SK-N-SH (cell line): ENCODE results near the gene ARL14EP. TPM values are rescaled to one million over a fixed set of nuclear protein-coding genes. Genes with fewer than 3 reads are reported as not detected.

Source experiments
- CTCF ChIA-PET: fragments of 300-600, 350-600 bp; formaldehyde crosslinking; extraction: SDS; loops from one replicate; lab custom pipeline; 2021; lab: Yijun Ruan, JAX
- POLR2A ChIA-PET: fragments of 350-600 bp; sonication (Branson Sonifier 250); formaldehyde crosslinking; extraction: SDS; loops from one replicate; lab custom pipeline; 2020; ENCODE audit warnings: antibody characterized with exemption, inconsistent platforms; lab: Yijun Ruan, JAX
- DNase-seq: peaks from one replicate; pipeline ENCODE4 v3.0.0; 2012
- H2AFZ ChIP-seq: fragments of 200-600 bp; sonication (generic); 2 replicates; pipeline ENCODE4 v1.8.1; 2016; ENCODE audit warnings: antibody characterized with exemption, mild to moderate bottlenecking, low read depth
- H3F3A ChIP-seq: fragments of 200-600 bp; sonication (generic); replicated peaks from 2 replicates; pipeline ENCODE3; 2016; ENCODE audit warnings: antibody characterized with exemption, mild to moderate bottlenecking; ENCODE audit not compliant: insufficient read depth
- H3K27ac ChIP-seq, 2 experiments: fragments of 200-500 bp in 1 of 2; fragments of 200-600 bp in 1 of 2; sonication (Bioruptor generic) in 1 of 2; sonication (generic), shearing (Covaris generic) in 1 of 2; 2 replicates each; pipeline versions ENCODE4 v1.5.1 to v1.6.1; 2014 to 2016; ENCODE audit warnings: low read depth in 2 of 2, inconsistent platforms in 1 of 2, low read length in 1 of 2, mild to moderate bottlenecking in 1 of 2, mixed read lengths in 1 of 2
- H3K27me3 ChIP-seq: fragments of 200-600 bp; sonication (generic), shearing (Covaris generic); 2 replicates; pipeline ENCODE4 v1.6.1; 2016; ENCODE audit warnings: mixed run types; ENCODE audit not compliant: insufficient read depth
- H3K36me3 ChIP-seq, 2 experiments: fragments of 200-500 bp in 1 of 2; fragments of 200-600 bp in 1 of 2; sonication (Bioruptor generic) in 1 of 2; sonication (generic) in 1 of 2; replicated peaks in 1 of 2; 2 replicates each; pipeline versions ENCODE3 to v1.5.1; 2014 to 2016; ENCODE audit warnings: low read length in 1 of 2, mild to moderate bottlenecking in 1 of 2; ENCODE audit not compliant: insufficient read depth in 2 of 2, control insufficient read depth in 1 of 2
- H3K4me1 ChIP-seq, 2 experiments: fragments of 200-500 bp in 1 of 2; fragments of 200-600 bp in 1 of 2; sonication (Bioruptor generic) in 1 of 2; sonication (generic), shearing (Covaris generic) in 1 of 2; 2 replicates each; pipeline versions ENCODE4 v1.5.1 to v1.6.1; 2014 to 2016; ENCODE audit warnings: low read depth in 1 of 2, low read length in 1 of 2, mixed run types in 1 of 2; ENCODE audit not compliant: insufficient read depth in 2 of 2, control insufficient read depth in 1 of 2
- H3K4me2 ChIP-seq: fragments of 200-600 bp; sonication (generic), shearing (Covaris generic); 2 replicates; pipeline ENCODE4 v1.6.1; 2017; ENCODE audit warnings: mixed run types
- H3K4me3 ChIP-seq, 2 experiments: fragments of 200-500 bp in 1 of 2; fragments of 200-600 bp in 1 of 2; sonication (Bioruptor generic) in 1 of 2; sonication (generic), shearing (Covaris generic) in 1 of 2; 2 replicates each; pipeline versions ENCODE4 v1.5.1 to v1.8.1; 2014 to 2016; ENCODE audit warnings: low read depth in 2 of 2, inconsistent platforms in 1 of 2, low read length in 1 of 2, mild to moderate bottlenecking in 1 of 2, mixed read lengths in 1 of 2, moderate library complexity in 1 of 2
- H3K79me2 ChIP-seq: fragments of 200-600 bp; sonication (generic); 2 replicates; pipeline ENCODE4 v1.8.1; 2017; ENCODE audit warnings: mild to moderate bottlenecking; ENCODE audit not compliant: insufficient read depth
- H3K9ac ChIP-seq: fragments of 200-600 bp; sonication (generic); 2 replicates; pipeline ENCODE4 v1.6.1; 2017; ENCODE audit warnings: mixed run types
- H3K9me2 ChIP-seq: fragments of 200-600 bp; sonication (generic); 2 replicates; pipeline ENCODE4 v1.6.1; 2017; ENCODE audit warnings: mixed run types
- H3K9me3 ChIP-seq: fragments of 200-600 bp; sonication (generic); 2 replicates; pipeline ENCODE4 v1.6.1; 2017; ENCODE audit warnings: mixed run types, mild to moderate bottlenecking, moderate library complexity
- H4K20me1 ChIP-seq: fragments of 200-600 bp; sonication (generic); 2 replicates; pipeline ENCODE4 v1.6.1; 2017; ENCODE audit warnings: mild to moderate bottlenecking, mixed run types; ENCODE audit not compliant: insufficient read depth
- FOSL2 ChIP-seq: IDR thresholded peaks from 2 replicates; pipeline ENCODE4 v1.4.0; 2012; ENCODE audit warnings: low read depth, mild to moderate bottlenecking, moderate library complexity, borderline replicate concordance
- FOXJ3 ChIP-seq: sonication (generic); formaldehyde crosslinking; IDR thresholded peaks from 2 replicates; pipeline ENCODE4 v1.5.1; 2020; ENCODE audit warnings: mild to moderate bottlenecking, missing genetic modification reagents
- JUND ChIP-seq: IDR thresholded peaks from 2 replicates; pipeline ENCODE4 v1.4.0; 2012
- NFIC ChIP-seq: IDR thresholded peaks from 2 replicates; pipeline ENCODE4 v1.4.0; 2012; ENCODE audit warnings: borderline replicate concordance
- REST ChIP-seq: IDR thresholded peaks from 2 replicates; pipeline ENCODE4 v1.6.1; 2012; ENCODE audit warnings: mild to moderate bottlenecking, low read depth, low read length, moderate library complexity
- RFX5 ChIP-seq: IDR thresholded peaks from 2 replicates; pipeline ENCODE4 v1.6.1; 2012; ENCODE audit warnings: mild to moderate bottlenecking, improper control_type of control experiment, low read length
- SIN3A ChIP-seq: IDR thresholded peaks from 2 replicates; pipeline ENCODE4 v1.6.1; 2012; ENCODE audit warnings: low read depth, mild to moderate bottlenecking, low read length, moderate library complexity, borderline replicate concordance
- USF1 ChIP-seq: IDR thresholded peaks from 2 replicates; pipeline ENCODE4 v1.4.0; 2012; ENCODE audit warnings: low read depth, borderline replicate concordance
- YY1 ChIP-seq: IDR thresholded peaks from 2 replicates; pipeline ENCODE4 v1.4.0; 2012; ENCODE audit warnings: low read depth, mild to moderate bottlenecking
- WGBS: methylation state at CpG from one replicate; pipeline ENCODE4 v1.1.6; 2017; ENCODE audit warnings: low lambda C conversion rate; 5-methylcytosine and 5-hydroxymethylcytosine counted together
- polyA plus RNA-seq, 3 experiments: library from polyadenylated mRNA; depleted of rRNA; stranded (reverse); fragments of >200 nt; gene quantifications; 2 replicates each; pipeline ENCODE4 v1.2.3, GENCODE V29; 2012
- TF ChIP-seq, protein P1 (sequence below): IDR thresholded peaks from 2 replicates; pipeline ENCODE4 v1.4.0; 2012; ENCODE audit warnings: low read depth, borderline replicate concordance
- TF ChIP-seq, protein P2 (sequence below): fragments of 200-600 bp; sonication (generic); IDR thresholded peaks from 2 replicates; pipeline ENCODE4 v1.6.1; 2017; ENCODE audit warnings: antibody characterized with exemption, mild to moderate bottlenecking, moderate library complexity
- TF ChIP-seq, protein P3 (sequence below): IDR thresholded peaks from 2 replicates; pipeline ENCODE4; 2012

Gene ARL14EP
- polyA plus RNA-seq, 1 of the 3 experiments (the other 2 are of a cell fraction), result 7.0 TPM

DNA sequence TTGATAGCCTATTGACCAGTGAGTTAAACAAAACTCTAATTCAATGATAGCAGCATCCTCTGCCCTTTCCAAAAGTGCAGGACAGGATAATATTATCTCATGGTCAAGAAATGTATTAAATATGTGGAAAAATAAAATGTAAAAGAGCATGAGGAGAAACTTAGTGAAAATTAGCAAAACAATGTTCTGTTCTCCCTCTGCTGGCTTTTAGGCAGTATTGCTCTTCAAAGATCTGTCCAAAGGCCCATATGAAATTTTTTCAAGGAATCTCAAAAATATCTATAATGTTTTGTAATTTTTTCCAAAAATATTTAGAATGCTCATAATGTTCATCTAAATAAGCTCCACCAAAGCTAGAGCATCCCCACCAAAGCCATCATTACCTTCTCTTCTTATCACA is 8.3 kb upstream of the ARL14EP start (continued):
- no peak for TF ChIP-seq REST
- TF ChIP-seq, protein P1, sequence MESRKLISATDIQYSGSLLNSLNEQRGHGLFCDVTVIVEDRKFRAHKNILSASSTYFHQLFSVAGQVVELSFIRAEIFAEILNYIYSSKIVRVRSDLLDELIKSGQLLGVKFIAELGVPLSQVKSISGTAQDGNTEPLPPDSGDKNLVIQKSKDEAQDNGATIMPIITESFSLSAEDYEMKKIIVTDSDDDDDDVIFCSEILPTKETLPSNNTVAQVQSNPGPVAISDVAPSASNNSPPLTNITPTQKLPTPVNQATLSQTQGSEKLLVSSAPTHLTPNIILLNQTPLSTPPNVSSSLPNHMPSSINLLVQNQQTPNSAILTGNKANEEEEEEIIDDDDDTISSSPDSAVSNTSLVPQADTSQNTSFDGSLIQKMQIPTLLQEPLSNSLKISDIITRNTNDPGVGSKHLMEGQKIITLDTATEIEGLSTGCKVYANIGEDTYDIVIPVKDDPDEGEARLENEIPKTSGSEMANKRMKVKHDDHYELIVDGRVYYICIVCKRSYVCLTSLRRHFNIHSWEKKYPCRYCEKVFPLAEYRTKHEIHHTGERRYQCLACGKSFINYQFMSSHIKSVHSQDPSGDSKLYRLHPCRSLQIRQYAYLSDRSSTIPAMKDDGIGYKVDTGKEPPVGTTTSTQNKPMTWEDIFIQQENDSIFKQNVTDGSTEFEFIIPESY, result no peak
- no peak for TF ChIP-seq FOSL2
- TF ChIP-seq NFIC, result no peak
- no peak for TF ChIP-seq SIN3A
- no peak for TF ChIP-seq JUND
- TF ChIP-seq RFX5, result no peak
- TF ChIP-seq, all 33 proteins: peak for 3

DNA sequence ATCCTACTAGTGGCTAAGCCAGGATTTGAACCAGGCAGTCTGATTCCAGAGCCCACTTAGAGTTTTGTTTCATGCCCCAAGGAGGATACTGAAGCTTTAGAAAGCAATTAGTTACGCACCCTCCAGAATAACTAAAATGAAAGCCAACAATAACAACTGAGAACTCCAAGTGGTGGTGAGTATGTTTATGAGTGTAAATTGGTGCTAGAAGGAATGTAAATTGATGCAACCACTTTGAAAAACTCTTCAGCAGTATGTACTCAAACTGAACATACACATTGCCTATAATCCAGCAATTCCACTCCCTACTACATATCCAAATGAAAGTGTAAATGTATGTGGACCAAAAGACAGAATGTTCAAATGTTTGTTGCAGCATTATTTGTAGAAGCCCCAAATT is 6.7 kb upstream of the ARL14EP start:
- no peak for DNase-seq
- POLR2A ChIA-PET, result no interaction called here
- H3K36me3 ChIP-seq, result no peaks in the 10 kb centered on the region

More for the DNA sequence above, 6.7 kb upstream of the ARL14EP start:
- Histone ChIP-seq H4K20me1 (no peaks in the 10 kb centered on the region), H3K4me2 (no peak overlapping the region), H3K27ac (no peak overlapping the region), H3K9me2 (no peaks in the 10 kb centered on the region), H3K9me3 (no peaks in the 10 kb centered on the region; the same call in 1 of the 2 replicates), H3K4me1 (no peaks in the 10 kb centered on the region), H3K9ac (no peak overlapping the region), H3F3A (no peaks in the 10 kb centered on the region), H3K79me2 (no peaks in the 10 kb centered on the region), H3K4me3 (no peak overlapping the region), H3K27me3 (no peaks in the 10 kb centered on the region), H2AFZ (no peak overlapping the region)
- CTCF ChIA-PET, result interaction anchor here (2.1 kb wide), 1 partner anchor 120 kb away, joined by 6 read pairs; no protein-coding TSS in a partner anchor
- TF ChIP-seq FOXJ3, result no peak
- TF ChIP-seq, protein P2, sequence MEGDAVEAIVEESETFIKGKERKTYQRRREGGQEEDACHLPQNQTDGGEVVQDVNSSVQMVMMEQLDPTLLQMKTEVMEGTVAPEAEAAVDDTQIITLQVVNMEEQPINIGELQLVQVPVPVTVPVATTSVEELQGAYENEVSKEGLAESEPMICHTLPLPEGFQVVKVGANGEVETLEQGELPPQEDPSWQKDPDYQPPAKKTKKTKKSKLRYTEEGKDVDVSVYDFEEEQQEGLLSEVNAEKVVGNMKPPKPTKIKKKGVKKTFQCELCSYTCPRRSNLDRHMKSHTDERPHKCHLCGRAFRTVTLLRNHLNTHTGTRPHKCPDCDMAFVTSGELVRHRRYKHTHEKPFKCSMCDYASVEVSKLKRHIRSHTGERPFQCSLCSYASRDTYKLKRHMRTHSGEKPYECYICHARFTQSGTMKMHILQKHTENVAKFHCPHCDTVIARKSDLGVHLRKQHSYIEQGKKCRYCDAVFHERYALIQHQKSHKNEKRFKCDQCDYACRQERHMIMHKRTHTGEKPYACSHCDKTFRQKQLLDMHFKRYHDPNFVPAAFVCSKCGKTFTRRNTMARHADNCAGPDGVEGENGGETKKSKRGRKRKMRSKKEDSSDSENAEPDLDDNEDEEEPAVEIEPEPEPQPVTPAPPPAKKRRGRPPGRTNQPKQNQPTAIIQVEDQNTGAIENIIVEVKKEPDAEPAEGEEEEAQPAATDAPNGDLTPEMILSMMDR, result no peak
- TF ChIP-seq REST, result no peak
- no peak for TF ChIP-seq YY1
- TF ChIP-seq USF1, result no peak
- TF ChIP-seq, protein P3, sequence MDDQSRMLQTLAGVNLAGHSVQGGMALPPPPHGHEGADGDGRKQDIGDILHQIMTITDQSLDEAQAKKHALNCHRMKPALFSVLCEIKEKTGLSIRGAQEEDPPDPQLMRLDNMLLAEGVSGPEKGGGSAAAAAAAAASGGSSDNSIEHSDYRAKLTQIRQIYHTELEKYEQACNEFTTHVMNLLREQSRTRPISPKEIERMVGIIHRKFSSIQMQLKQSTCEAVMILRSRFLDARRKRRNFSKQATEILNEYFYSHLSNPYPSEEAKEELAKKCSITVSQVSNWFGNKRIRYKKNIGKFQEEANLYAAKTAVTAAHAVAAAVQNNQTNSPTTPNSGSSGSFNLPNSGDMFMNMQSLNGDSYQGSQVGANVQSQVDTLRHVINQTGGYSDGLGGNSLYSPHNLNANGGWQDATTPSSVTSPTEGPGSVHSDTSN, result no peak
- no peak for TF ChIP-seq JUND
- WGBS, result 88% methylated on average over 1 of the region's 1 CpG
